Measurements from ENCODE around the gene CCDC182.

- TF ChIP-seq CTCF (IDR thresholded peaks at IDR 0.05) (no peak), POLR2AphosphoS5 (IDR thresholded peaks at IDR 0.05) (no peak)
Observed at GRCh38 chr17:57749701-57750100, 4.6 kb upstream of the CCDC182 start.

Data from upper lobe of left lung (tissue), 4 donors.